ENCODE results near the gene ELP5. TPM values are rescaled to one million over a fixed set of nuclear protein-coding genes. Genes with fewer than 3 reads are reported as not detected.

Gene ELP5
- total and polyA plus RNA-seq, 7 donors: 28.4 to 70.9 (median 34.3) TPM

- Histone ChIP-seq H3K27ac (peak overlapping the region; percentile 90 to 99 (median 98)), H3K36me3 (peaks cover 20 to 48% (median 34%) of the 10 kb centered on the region in 4 donors), H3K27me3 (no peaks in the 10 kb centered on the region), H3K4me1 (peaks cover 0 to 48% (median 39%) of the 10 kb centered on the region in 4 donors), H3K4me3 (no peak overlapping the region), H3K9me3 (no peaks in the 10 kb centered on the region)
- WGBS, 2 donors: 68 to 77% methylated on average over 10 of the region's 10 CpGs
- DNase-seq: peak; percentile 63
- intact Hi-C loops (cut with DNase I): no loop called here
- TF ChIP-seq, protein P1, sequence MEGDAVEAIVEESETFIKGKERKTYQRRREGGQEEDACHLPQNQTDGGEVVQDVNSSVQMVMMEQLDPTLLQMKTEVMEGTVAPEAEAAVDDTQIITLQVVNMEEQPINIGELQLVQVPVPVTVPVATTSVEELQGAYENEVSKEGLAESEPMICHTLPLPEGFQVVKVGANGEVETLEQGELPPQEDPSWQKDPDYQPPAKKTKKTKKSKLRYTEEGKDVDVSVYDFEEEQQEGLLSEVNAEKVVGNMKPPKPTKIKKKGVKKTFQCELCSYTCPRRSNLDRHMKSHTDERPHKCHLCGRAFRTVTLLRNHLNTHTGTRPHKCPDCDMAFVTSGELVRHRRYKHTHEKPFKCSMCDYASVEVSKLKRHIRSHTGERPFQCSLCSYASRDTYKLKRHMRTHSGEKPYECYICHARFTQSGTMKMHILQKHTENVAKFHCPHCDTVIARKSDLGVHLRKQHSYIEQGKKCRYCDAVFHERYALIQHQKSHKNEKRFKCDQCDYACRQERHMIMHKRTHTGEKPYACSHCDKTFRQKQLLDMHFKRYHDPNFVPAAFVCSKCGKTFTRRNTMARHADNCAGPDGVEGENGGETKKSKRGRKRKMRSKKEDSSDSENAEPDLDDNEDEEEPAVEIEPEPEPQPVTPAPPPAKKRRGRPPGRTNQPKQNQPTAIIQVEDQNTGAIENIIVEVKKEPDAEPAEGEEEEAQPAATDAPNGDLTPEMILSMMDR (IDR thresholded peaks at IDR 0.05): no peak
- TF ChIP-seq POLR2A (IDR thresholded peaks at IDR 0.05) (no peak), POLR2AphosphoS5 (IDR thresholded peaks at IDR 0.05) (no peak), EP300 (IDR thresholded peaks at IDR 0.05) (no peak)
These were observed 30.5 kb upstream of the ELP5 start for GRCh38 chr17:7221278-7222092.

DNA sequence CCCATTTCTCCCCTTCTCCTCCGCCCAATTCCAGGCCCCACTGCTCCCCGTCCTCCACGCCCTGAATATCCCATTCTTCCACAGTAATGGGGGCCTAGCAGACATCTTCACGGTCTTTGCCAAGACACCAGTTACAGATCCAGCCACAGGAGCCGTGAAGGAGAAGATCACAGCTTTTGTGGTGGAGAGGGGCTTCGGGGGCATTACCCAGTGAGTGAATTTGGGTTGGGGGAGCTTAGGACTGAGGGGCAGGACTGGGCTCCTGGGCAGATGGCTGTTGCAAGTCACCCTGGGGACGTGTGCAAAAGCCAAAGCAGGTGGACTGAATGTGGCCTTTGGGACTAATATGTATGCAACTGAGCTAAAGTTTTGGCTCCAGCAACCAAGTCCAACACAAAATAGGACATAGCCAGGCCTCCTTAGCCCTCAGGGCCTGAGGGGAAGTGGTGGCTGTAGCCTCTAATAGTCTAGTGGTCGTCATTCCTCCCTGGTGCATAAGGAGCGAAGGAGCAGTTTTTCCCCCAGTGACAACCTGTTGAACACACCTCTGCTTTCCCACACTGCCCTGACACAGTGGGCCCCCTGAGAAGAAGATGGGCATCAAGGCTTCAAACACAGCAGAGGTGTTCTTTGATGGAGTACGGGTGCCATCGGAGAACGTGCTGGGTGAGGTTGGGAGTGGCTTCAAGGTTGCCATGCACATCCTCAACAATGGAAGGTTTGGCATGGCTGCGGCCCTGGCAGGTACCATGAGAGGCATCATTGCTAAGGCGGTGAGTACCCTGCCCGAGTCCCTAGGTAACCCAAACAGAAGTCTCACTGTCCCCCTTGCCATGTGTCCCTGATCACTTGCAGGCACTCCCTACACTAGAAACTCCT lies 29.7 kb upstream of the ELP5 start:
- H3K9me3 ChIP-seq: no peaks in the 10 kb centered on the region
- H3K4me3 ChIP-seq: no peak overlapping the region
- intact Hi-C loops (cut with DNase I): no loop called here
- H3K27ac ChIP-seq: peak overlapping the region in 2 of 4 donors; percentile 35 to 98
- peaks cover 28 to 56% (median 42%) of the 10 kb centered on the region in 4 donors for H3K36me3 ChIP-seq
- 75 to 86% methylated on average over 15 of the region's 15 CpGs for WGBS, 2 donors
- no peak for DNase-seq
- H3K27me3 ChIP-seq: no peaks in the 10 kb centered on the region
- TF ChIP-seq POLR2AphosphoS5 (IDR thresholded peaks at IDR 0.05) (no peak), EP300 (IDR thresholded peaks at IDR 0.05) (no peak), POLR2A (IDR thresholded peaks at IDR 0.05) (no peak)
- TF ChIP-seq, protein P1 (IDR thresholded peaks at IDR 0.05): no peak
- peaks cover 0 to 41% (median 33%) of the 10 kb centered on the region in 4 donors for H3K4me1 ChIP-seq

GRCh38 chr17:7222972-7223292 lies 29.1 kb upstream of the ELP5 start:
- Histone ChIP-seq H3K27me3 (no peaks in the 10 kb centered on the region), H3K27ac (peak overlapping the region in 1 of 4 donors; percentile 23), H3K4me3 (no peak overlapping the region), H3K9me3 (no peaks in the 10 kb centered on the region), H3K4me1 (peaks cover 0 to 36% (median 29%) of the 10 kb centered on the region in 4 donors), H3K36me3 (peaks cover 28 to 62% (median 46%) of the 10 kb centered on the region in 4 donors)
- TF ChIP-seq POLR2A (IDR thresholded peaks at IDR 0.05): no peak
- no peak for TF ChIP-seq POLR2AphosphoS5 (IDR thresholded peaks at IDR 0.05)
- TF ChIP-seq, protein P1 (IDR thresholded peaks at IDR 0.05): no peak
- no peak for TF ChIP-seq EP300 (IDR thresholded peaks at IDR 0.05)
- DNase-seq: peak; percentile 66
- intact Hi-C loops (cut with DNase I): no loop called here
- 73 to 85% methylated on average over 7 of the region's 7 CpGs for WGBS, 2 donors

DNA sequence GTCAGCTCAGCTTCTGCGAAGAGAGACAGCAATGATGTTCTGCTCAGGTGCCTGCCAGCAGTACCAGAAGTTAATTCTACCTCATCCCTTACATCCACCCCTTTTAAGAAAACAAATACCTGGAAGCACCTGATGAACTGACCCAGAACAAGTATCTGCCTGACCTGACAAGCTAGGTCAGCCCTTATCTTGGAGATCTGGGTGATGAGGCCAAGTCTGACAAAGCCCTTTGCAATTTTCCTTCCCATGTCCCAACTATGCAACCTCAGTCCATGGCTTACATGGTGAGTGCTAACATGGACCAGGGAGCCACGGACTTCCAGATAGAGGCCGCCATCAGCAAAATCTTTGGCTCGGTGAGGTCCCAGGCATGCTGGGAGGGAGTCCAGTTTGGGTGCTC lies 28.6 kb upstream of the ELP5 start:
- DNase-seq: no peak
- intact Hi-C loops (cut with DNase I): no loop called here
- Histone ChIP-seq H3K9me3 (no peaks in the 10 kb centered on the region), H3K4me1 (peaks cover 0 to 31% (median 24%) of the 10 kb centered on the region in 4 donors), H3K27ac (no peak overlapping the region), H3K36me3 (peaks cover 28 to 66% (median 48%) of the 10 kb centered on the region in 4 donors), H3K4me3 (no peak overlapping the region), H3K27me3 (no peaks in the 10 kb centered on the region)
- TF ChIP-seq, protein P1 (IDR thresholded peaks at IDR 0.05): no peak
- TF ChIP-seq POLR2AphosphoS5 (IDR thresholded peaks at IDR 0.05) (no peak), EP300 (IDR thresholded peaks at IDR 0.05) (no peak), POLR2A (IDR thresholded peaks at IDR 0.05) (no peak)
- WGBS, 2 donors: 90 to 93% methylated on average over 4 of the region's 4 CpGs
